ENCODE data around the gene ZNF335. TPM values are rescaled to one million over a fixed set of nuclear protein-coding genes. Genes with fewer than 3 reads are reported as not detected.

ZNF335 gene
- total and polyA plus RNA-seq, 2 of the 13 experiments (the other 11 are each of a cell fraction or from before 2014, with no cell fraction given): 9.7 to 13.7 TPM

DNA sequence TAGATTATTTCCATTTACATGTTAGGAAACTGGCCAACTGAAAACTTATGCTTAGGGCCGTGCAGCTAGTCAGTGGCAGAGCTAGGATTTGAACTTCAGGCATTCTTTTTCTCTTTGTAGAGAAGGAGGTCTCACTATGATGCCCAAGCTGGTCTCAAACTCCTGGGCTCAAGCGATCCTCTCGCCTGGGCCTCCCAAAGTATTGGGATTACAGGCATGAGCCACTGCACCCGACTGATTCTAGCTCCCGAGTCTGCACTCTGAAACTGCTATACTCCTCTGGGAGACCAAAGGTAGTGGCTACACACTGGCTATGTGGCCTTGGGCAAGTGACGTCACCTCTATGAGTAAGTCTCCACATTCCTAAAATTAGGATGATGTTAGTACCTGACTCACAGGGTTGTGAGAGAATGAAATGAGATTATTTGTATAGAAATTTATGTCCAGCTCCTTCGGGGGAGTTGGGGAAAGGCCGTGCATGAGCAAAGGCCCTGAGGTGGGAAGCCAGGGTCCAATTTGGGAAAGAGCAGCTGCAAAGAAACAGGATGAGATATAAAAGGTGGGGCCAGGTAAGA lies 66.4 kb downstream of the ZNF335 start (continued):
- TF ChIP-seq ZNF224 (CRISPR knock-in tag; IDR thresholded peaks at IDR 0.05) (0 out of 2 replicates have a peak, but pooled peaks have one; percentile 29), ELF1 (CRISPR knock-in tag; IDR thresholded peaks at IDR 0.05) (no peak), RNF2 (conservative IDR thresholded peaks at IDR 0.05; ENCODE audit: low read depth) (no peak), MATR3 (CRISPR knock-in tag; IDR thresholded peaks at IDR 0.05) (no peak), KDM4B (CRISPR knock-in tag; IDR thresholded peaks at IDR 0.05) (no peak), HOXA7 (CRISPR knock-in tag; IDR thresholded peaks at IDR 0.05) (no peak), SMC3 (IDR thresholded peaks at IDR 0.05; ENCODE audit: low read length) (no peak; the same call in 1 of the 2 replicates), ZNF619 (CRISPR knock-in tag; IDR thresholded peaks at IDR 0.05) (no peak)
- TF ChIP-seq, protein P1, sequence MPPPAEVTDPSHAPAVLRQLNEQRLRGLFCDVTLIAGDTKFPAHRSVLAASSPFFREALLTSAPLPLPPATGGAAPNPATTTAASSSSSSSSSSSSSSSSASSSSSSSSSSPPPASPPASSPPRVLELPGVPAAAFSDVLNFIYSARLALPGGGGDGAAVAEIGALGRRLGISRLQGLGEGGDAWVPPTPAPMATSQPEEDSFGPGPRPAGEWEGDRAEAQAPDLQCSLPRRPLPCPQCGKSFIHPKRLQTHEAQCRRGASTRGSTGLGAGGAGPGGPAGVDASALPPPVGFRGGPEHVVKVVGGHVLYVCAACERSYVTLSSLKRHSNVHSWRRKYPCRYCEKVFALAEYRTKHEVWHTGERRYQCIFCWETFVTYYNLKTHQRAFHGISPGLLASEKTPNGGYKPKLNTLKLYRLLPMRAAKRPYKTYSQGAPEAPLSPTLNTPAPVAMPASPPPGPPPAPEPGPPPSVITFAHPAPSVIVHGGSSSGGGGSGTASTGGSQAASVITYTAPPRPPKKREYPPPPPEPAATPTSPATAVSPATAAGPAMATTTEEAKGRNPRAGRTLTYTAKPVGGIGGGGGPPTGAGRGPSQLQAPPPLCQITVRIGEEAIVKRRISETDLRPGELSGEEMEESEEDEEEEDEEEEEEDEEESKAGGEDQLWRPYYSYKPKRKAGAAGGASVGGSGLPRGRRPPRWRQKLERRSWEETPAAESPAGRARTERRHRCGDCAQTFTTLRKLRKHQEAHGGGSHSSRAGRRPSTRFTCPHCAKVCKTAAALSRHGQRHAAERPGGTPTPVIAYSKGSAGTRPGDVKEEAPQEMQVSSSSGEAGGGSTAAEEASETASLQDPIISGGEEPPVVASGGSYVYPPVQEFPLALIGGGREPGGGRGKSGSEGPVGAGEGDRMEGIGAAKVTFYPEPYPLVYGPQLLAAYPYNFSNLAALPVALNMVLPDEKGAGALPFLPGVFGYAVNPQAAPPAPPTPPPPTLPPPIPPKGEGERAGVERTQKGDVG (CRISPR knock-in tag; IDR thresholded peaks at IDR 0.05; ENCODE audit: borderline replicate concordance): no peak
- TF ChIP-seq, protein P2, sequence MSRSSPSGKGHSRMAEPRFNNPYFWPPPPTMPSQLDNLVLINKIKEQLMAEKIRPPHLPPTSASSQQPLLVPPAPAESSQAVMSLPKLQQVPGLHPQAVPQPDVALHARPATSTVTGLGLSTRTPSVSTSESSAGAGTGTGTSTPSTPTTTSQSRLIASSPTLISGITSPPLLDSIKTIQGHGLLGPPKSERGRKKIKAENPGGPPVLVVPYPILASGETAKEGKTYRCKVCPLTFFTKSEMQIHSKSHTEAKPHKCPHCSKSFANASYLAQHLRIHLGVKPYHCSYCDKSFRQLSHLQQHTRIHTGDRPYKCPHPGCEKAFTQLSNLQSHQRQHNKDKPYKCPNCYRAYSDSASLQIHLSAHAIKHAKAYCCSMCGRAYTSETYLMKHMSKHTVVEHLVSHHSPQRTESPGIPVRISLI (CRISPR knock-in tag; IDR thresholded peaks at IDR 0.05; ENCODE audit: borderline replicate concordance): no peak
- TF ChIP-seq, protein P3, sequence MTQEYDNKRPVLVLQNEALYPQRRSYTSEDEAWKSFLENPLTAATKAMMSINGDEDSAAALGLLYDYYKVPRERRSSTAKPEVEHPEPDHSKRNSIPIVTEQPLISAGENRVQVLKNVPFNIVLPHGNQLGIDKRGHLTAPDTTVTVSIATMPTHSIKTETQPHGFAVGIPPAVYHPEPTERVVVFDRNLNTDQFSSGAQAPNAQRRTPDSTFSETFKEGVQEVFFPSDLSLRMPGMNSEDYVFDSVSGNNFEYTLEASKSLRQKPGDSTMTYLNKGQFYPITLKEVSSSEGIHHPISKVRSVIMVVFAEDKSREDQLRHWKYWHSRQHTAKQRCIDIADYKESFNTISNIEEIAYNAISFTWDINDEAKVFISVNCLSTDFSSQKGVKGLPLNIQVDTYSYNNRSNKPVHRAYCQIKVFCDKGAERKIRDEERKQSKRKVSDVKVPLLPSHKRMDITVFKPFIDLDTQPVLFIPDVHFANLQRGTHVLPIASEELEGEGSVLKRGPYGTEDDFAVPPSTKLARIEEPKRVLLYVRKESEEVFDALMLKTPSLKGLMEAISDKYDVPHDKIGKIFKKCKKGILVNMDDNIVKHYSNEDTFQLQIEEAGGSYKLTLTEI (CRISPR knock-in tag; conservative IDR thresholded peaks at IDR 0.05): no peak
- TF ChIP-seq, protein P4, sequence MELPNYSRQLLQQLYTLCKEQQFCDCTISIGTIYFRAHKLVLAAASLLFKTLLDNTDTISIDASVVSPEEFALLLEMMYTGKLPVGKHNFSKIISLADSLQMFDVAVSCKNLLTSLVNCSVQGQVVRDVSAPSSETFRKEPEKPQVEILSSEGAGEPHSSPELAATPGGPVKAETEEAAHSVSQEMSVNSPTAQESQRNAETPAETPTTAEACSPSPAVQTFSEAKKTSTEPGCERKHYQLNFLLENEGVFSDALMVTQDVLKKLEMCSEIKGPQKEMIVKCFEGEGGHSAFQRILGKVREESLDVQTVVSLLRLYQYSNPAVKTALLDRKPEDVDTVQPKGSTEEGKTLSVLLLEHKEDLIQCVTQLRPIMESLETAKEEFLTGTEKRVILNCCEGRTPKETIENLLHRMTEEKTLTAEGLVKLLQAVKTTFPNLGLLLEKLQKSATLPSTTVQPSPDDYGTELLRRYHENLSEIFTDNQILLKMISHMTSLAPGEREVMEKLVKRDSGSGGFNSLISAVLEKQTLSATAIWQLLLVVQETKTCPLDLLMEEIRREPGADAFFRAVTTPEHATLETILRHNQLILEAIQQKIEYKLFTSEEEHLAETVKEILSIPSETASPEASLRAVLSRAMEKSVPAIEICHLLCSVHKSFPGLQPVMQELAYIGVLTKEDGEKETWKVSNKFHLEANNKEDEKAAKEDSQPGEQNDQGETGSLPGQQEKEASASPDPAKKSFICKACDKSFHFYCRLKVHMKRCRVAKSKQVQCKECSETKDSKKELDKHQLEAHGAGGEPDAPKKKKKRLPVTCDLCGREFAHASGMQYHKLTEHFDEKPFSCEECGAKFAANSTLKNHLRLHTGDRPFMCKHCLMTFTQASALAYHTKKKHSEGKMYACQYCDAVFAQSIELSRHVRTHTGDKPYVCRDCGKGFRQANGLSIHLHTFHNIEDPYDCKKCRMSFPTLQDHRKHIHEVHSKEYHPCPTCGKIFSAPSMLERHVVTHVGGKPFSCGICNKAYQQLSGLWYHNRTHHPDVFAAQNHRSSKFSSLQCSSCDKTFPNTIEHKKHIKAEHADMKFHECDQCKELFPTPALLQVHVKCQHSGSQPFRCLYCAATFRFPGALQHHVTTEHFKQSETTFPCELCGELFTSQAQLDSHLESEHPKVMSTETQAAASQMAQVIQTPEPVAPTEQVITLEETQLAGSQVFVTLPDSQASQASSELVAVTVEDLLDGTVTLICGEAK (IDR thresholded peaks at IDR 0.05): no peak
- TF ChIP-seq, protein P4 (CRISPR knock-in tag; IDR thresholded peaks at IDR 0.05): no peak

Data from HepG2 (cell line).